HG03097 (cell line): Measurements from ENCODE around the gene OR1L8.

Experiments
- ATAC-seq: cut with Tn5 transposase; IDR thresholded peaks from one replicate; pipeline ENCODE4 v1.9.1; 2021; ENCODE audit not compliant: unreplicated experiment, low FRiP score

Gene OR1L8

DNA sequence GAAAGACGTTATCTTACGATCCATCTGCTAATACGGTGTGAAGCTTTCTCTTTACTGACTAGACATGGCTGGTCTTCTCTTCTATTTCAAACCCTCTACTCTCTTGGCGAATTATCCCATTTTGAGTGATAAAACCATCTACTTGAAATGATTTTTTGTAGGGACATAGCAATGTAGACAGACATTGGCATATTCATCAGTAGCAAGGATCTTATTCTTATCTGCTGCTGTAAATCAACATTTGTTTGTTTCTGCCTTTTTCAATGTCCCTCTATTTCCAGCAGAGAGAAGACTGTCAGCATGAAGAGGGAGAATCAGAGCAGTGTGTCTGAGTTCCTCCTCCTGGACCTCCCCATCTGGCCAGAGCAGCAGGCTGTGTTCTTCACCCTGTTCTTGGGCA lies 64.3 kb downstream of the OR1L8 start, which contains the start of gene OR1J4:
Gene OR1J4 (plus strand): TSS at position 301 of the 400 bp plus-strand sequence. CDS start 0 bp downstream, at position 301.
- ATAC-seq, result no peak

DNA sequence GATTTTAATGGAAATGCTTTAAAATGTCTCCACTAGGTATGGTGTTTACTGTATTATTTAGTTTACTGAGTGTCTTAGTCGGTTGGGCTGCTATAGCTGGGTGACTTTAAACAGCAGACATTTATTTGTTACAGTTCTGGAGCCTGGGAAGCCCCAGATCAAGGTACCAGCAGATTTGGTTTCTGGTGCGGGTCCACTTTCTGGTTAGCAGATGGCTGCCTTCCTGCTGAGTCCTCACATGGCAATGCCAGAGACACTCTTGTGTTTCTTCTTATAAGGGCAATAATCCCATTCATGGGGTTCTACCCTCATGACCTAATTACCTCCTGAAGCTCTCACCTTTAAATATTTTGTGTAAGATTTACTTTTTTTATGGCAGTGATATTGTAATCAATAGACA lies 65.0 kb downstream of the OR1L8 start:
- no peak for ATAC-seq
